Hindlimb muscle (tissue), 1 donor: ENCODE results near the gene RC3H1. TPM values are rescaled to one million over a fixed set of nuclear protein-coding genes. Genes with fewer than 3 reads are reported as not detected.

Source experiments
- DNase-seq: peaks from one replicate; pipeline ENCODE4 v3.0.0-alpha.2; 2013
- polyA plus RNA-seq: library from polyadenylated mRNA; unstranded; fragments of 120-200 nt; gene quantifications from one replicate; pipeline ENCODE4 v1.2.1, GENCODE V29; 2013; ENCODE audit not compliant: insufficient read length

Gene RC3H1
- polyA plus RNA-seq, 1 donor = 11.0 TPM

DNA sequence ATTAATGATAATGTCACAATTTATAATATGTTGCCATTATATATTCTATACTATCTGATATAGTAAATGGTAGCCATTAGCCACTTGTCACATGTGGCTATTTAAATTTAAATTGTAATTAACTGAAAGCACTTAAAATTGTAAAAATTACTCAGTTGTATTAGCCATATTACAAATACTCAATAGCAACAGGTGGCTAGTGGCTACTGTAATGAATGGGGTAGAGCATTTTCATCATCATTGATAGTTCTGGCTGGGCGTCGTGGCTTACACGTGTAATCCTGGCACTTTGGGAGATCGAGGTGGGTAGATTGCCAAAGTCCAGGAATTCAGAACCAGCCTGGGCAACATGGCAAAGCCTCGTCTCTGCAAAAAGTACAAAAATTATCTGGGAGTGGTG is 137.5 kb downstream of the RC3H1 start:
- DNase-seq = no peak

Other genes starting within 250 kb of the RC3H1 start
- 13.6 TPM for gene DARS2, start 197.7 kb downstream of the RC3H1 start, polyA plus RNA-seq
- 7.3 TPM for gene CENPL, start 197.5 kb downstream of the RC3H1 start, polyA plus RNA-seq
- 565 TPM for gene GAS5, start 154.4 kb downstream of the RC3H1 start, polyA plus RNA-seq
- 6.1 TPM for gene ZBTB37, start 154.0 kb downstream of the RC3H1 start, polyA plus RNA-seq
- 0.12 TPM for gene SERPINC1, start 105.0 kb downstream of the RC3H1 start, polyA plus RNA-seq
- gene RABGAP1L, start 137.2 kb upstream of the RC3H1 start, polyA plus RNA-seq = 9.2 TPM